Measurements from ENCODE around the gene UBE2O.
A peak's percentile ranks its signal among the peaks of the same experiment; 100 is the strongest.

UBE2O gene

GRCh38 chr17:76397687-76398522 is 55.0 kb downstream of the UBE2O start:
- no peak for TF ChIP-seq GATA2 (IDR thresholded peaks at IDR 0.05; ENCODE audit: low read depth, low read length)
- no peak for TF ChIP-seq GATA3 (IDR thresholded peaks at IDR 0.05; ENCODE audit: low read depth, low read length)

GRCh38 chr17:76397184-76397583 is 55.8 kb downstream of the UBE2O start:
- TF ChIP-seq GATA3 (IDR thresholded peaks at IDR 0.05; ENCODE audit: low read depth, low read length): no peak
- TF ChIP-seq GATA2 (IDR thresholded peaks at IDR 0.05; ENCODE audit: low read depth, low read length): no peak

- TF ChIP-seq GATA2 (IDR thresholded peaks at IDR 0.05; ENCODE audit: low read depth, low read length) (no peak), GATA3 (IDR thresholded peaks at IDR 0.05; ENCODE audit: low read depth, low read length) (no peak)
These were observed 57.0 kb downstream of the UBE2O start for GRCh38 chr17:76395980-76396379.

GRCh38 chr17:76394166-76394565 is 58.8 kb downstream of the UBE2O start:
- TF ChIP-seq GATA2 (IDR thresholded peaks at IDR 0.05; ENCODE audit: low read depth, low read length): no peak
- TF ChIP-seq GATA3 (IDR thresholded peaks at IDR 0.05; ENCODE audit: low read depth, low read length): no peak

- no peak for TF ChIP-seq GATA2 (IDR thresholded peaks at IDR 0.05; ENCODE audit: low read depth, low read length)
These were observed 61.7 kb downstream of the UBE2O start for GRCh38 chr17:76391200-76391715.

- TF ChIP-seq GATA2 (IDR thresholded peaks at IDR 0.05; ENCODE audit: low read depth, low read length) (no peak), GATA3 (IDR thresholded peaks at IDR 0.05; ENCODE audit: low read depth, low read length) (no peak)
These were observed 62.9 kb downstream of the UBE2O start for GRCh38 chr17:76390003-76390421.

GRCh38 chr17:76388966-76389888 is 63.7 kb downstream of the UBE2O start:
- TF ChIP-seq GATA2 (IDR thresholded peaks at IDR 0.05; ENCODE audit: low read depth, low read length) (no peak), GATA3 (IDR thresholded peaks at IDR 0.05; ENCODE audit: low read depth, low read length) (no peak)

GRCh38 chr17:76386966-76387765 is 65.8 kb downstream of the UBE2O start:
- TF ChIP-seq GATA3 (IDR thresholded peaks at IDR 0.05; ENCODE audit: low read depth, low read length) (no peak), GATA2 (IDR thresholded peaks at IDR 0.05; ENCODE audit: low read depth, low read length) (0 out of 2 replicates have a peak, but pooled peaks have one; percentile 1)

GRCh38 chr17:76385892-76386786 is 66.8 kb downstream of the UBE2O start:
- TF ChIP-seq GATA2 (IDR thresholded peaks at IDR 0.05; ENCODE audit: low read depth, low read length): no peak
- no peak for TF ChIP-seq GATA3 (IDR thresholded peaks at IDR 0.05; ENCODE audit: low read depth, low read length)

- no peak for TF ChIP-seq GATA2 (IDR thresholded peaks at IDR 0.05; ENCODE audit: low read depth, low read length)
- no peak for TF ChIP-seq GATA3 (IDR thresholded peaks at IDR 0.05; ENCODE audit: low read depth, low read length)
These were observed 67.7 kb downstream of the UBE2O start for GRCh38 chr17:76384987-76385891.

- no peak for TF ChIP-seq GATA2 (IDR thresholded peaks at IDR 0.05; ENCODE audit: low read depth, low read length)
- TF ChIP-seq GATA3 (IDR thresholded peaks at IDR 0.05; ENCODE audit: low read depth, low read length): no peak
These were observed 68.5 kb downstream of the UBE2O start, which contains the start of gene SPHK1 for GRCh38 chr17:76384222-76384986. SPHK1 (plus strand) TSS chr17:76384609; CDS start chr17:76385645, 1,036 bp downstream.
